ENCODE data around the gene HLA-E.
A peak's percentile ranks its signal among the peaks of the same experiment; 100 is the strongest.
"Not testable (repeated sequence)": the region's sequence is repeated elsewhere in the genome, so short reads cannot be mapped to it uniquely, and the experiment has no call there.

The HLA-E gene

GRCh38 chr6:30489081-30490025 is at the start of gene HLA-E:
HLA-E (plus strand) TSS chr6:30489509; CDS start chr6:30489532, 23 bp downstream.
- DNase-seq = peak; percentile 73

DNA sequence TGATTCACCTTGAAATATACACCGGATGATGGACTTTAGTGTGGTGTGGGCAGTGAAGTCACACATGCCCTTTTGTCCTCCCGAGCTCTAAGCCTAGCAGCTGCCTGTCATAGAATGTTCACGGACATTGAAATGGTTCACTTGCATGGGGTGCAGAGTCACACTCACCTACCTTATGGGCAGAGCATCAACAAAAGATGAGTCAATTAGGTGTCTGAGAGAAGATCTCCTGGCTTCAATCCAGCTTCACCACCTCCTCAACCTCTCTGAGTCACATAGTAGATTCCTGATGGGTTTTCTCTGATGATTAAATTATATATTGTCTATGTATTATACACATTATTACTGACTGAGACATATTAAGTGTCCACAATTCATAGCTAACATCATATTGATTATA is 48.1 kb upstream of the HLA-E start:
- peak; percentile 3 for DNase-seq

DNA sequence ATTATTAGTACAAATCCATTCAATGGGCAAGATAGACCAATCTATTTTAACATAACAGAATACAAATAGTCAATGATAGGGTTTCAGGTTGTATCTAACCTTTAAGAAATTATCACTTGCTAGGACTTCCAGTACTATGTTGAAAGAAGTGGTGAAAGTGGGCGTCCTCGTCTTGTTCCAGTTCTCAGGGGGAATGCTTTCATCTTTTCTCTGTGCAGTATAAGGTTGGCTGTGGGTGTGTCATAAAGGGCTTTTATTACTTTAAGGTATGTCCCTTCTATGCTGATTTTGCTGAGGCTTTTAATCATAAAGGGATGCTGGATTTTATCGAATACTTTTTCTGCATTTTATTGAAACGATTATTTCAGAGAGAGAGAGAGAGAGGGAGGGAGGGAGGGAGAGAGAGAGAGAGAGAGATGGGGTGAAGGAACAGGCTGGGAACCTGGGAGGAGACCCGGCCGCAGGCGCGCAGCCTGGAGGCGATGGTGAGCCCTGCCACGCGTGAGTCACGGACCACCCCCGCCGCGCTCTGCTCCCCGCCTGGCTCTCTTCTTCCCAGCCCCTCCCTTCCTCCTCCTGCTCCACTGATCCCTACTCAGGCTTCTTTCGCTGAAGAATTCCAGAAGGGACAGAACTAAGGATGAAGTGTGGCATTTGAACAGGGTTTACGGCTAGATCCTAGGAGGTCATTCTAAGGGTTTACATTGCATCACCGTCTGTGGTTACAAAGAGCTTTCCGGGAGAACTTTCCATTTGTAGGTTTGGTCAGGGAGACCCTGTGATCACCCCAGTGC is 45.5 kb upstream of the HLA-E start:
- peak; percentile 10 for DNase-seq

DNA sequence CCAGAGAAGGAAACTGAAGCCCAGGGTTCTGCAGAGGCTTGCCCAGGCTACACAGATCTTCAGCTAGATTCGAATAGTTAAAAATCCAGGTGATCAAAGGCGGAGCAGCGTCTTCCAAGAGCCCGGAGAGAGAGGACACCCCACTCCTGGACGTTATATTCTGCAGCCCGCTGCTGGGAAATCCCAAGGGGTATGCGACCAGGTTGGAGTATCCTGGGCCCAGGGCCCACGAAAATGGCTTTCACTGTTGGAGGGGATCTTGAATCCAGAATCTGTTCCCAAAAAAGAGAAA is 44.9 kb upstream of the HLA-E start:
- no peak for DNase-seq

DNA sequence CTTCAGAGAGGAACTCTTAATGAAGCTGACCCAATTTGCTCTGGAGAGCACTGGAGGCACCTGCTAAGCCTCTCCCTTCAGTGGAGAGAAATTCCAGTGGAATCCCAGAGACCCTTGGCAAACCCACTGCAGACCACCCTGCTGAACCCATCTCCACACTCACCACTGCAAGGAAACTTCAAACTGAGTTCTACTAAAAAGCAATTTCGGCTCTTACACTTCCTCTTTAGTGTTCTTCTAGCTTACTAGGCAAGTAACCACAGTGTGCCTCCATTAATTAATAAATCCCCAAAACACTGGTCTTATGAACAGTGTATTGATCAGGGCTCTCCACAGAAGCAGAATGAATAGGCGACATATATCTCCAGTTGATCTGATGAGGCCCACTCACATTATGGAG is 43.0 kb upstream of the HLA-E start:
- no peak for DNase-seq

GRCh38 chr6:30447237-30447636 is 42.1 kb upstream of the HLA-E start:
- no peak for DNase-seq

DNA sequence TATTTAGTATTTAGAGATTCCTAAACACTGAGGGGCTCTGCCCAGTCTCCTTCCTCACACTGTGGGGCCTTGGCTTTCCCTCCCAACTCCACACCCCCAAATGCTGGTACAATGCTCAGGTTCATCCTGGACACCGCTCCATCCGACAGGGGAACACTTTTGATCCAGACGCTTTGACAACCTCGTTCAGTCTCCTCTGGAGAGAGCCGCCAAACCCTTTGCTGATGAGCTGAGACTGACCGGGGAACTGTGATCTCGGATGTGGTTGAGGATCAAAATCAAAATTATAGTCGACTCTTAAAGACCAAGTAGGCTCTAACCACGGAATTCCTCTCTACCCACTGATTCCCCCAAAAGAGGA is 38.8 kb upstream of the HLA-E start:
- DNase-seq = no peak

- DNase-seq = peak; percentile 11
Observed at GRCh38 chr6:30450909-30451841, 38.1 kb upstream of the HLA-E start.

DNA sequence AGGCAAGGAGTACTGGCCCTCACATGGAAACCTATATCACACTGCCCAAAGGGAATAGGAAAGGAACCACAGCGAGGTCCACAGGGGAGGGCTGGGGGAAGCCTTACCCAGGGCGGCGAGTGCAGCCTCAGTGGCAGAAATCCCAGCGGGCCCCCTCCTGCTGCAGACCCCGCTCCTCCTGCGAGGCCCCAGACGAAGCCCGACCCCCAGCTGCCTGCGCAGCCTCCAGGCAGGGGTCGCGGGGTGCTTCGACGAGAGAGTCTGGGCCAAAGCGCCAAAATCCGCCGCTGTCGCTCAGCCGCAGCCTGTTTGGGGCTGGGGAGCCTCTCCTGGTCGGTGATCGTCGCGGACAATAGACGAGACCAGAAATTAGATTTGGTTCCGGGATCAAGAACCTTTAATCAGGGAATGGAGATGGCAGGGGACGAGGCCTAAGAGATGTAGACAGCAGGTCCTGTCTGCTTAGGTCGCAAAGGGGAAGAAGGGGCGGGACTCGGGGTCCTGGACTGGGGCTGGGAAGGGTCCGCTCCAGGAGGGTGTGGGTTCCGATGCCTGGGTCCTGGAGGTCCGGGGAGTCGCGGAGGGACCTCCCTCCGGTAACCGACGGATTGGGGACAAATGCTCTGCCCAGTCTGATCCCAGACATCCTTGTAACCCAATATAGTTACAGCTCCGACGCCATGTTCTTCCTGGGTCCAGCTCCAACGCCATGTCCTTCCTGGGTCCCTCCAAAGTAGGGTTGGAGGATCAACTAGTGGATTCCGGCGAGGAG is 36.4 kb upstream of the HLA-E start:
- no peak for DNase-seq

DNA sequence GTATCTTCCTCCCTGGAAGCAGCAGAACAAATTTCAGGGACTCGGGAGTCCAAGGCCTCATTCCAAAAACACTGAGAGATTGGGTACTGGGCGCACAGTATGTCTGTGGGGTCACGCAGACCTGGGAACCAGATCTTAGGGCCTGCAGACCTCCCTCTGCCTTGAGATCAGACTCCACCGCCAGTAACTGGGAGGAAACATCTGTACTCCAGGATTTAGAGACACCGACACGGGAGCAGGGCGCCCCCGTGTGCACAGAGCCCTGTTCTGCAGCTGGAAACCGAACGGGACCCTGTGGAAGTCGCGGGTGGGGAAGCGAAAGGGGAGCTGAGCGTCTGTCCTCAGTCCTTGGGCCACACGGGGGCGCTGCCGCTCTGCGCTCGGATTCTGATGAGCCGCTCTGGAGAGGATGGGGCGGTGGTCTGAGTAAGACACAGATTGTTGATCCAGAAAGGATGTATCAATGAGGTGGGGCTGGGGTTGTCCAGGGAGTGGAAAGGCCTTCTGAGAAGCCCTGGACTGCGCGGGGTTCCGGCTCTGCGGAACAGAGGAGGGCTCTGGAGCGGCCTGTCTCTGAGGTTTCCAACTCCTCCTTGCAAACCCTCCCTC is 35.7 kb upstream of the HLA-E start:
- DNase-seq = peak; percentile 88

- no peak for DNase-seq
Observed at GRCh38 chr6:30459145-30459544, 30.2 kb upstream of the HLA-E start.

- DNase-seq = no peak
Observed at GRCh38 chr6:30461055-30461454, 28.3 kb upstream of the HLA-E start.

DNA sequence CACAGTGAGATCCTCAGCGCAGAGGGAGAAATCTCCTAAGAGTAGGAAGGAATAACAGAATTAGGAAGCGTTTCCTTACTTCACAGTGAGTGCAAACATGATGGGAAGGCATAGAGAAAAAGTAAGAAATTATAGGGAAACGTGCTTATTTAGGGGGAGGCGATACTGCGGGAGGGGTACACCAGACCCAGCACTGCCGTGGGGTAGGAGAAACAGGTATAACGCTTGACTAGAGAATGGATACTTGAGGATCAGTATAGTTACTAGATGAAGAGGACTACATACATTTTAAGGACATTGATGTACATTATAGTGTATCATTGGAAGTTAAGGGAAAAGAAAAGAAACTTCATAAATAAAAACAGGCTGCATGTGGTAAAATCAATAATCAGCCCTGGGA is 26.8 kb upstream of the HLA-E start:
- no peak for DNase-seq

GRCh38 chr6:30463242-30463641 is 26.1 kb upstream of the HLA-E start:
- DNase-seq = no peak

DNA sequence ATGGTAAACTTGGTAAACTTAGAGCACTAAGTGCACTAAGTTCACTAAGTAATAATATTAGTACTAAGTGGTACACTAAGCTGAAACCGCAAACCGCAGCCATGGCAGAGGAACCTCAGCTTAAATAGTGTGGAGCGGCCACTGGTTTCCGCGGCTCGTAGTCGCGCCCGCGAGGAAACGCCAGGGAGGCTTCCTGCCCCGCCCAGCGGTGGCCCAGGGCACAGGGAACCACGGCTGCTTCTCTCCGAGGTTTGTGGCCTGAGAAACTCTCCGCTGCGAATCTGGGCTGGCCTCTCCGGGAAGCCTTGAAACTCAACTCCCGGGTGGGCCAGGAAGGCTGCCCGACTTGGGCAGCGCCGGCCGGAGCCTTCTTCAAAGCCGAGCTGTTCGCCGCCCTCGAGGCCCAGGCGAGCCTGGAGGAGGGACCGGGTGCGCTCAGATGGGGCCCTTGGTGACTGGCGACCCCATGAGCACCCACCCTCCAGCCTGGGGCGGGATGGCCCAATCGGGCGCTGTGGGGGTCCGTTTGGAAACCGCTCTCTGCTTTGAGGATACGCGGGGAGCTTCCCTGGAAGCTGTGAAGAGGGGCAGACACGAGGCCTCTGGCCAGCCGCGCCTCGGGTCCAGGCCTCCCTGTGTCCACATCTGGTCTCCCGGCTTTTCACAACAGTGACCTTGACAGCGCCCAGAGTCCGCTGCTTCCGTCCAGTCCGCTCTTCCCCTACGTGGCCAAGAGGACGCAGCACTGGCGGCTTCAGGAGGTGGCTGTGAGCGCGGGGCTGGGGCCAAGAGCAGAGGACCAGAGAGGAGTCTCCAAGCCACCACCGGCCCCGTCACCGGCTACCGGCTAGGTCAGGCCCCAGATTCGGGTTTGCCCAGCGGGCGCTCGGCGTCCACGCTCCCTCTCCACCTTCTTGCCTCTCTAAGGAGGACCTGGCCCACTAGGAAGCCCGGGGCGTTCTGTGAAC is 25.4 kb upstream of the HLA-E start:
- no peak for DNase-seq

DNA sequence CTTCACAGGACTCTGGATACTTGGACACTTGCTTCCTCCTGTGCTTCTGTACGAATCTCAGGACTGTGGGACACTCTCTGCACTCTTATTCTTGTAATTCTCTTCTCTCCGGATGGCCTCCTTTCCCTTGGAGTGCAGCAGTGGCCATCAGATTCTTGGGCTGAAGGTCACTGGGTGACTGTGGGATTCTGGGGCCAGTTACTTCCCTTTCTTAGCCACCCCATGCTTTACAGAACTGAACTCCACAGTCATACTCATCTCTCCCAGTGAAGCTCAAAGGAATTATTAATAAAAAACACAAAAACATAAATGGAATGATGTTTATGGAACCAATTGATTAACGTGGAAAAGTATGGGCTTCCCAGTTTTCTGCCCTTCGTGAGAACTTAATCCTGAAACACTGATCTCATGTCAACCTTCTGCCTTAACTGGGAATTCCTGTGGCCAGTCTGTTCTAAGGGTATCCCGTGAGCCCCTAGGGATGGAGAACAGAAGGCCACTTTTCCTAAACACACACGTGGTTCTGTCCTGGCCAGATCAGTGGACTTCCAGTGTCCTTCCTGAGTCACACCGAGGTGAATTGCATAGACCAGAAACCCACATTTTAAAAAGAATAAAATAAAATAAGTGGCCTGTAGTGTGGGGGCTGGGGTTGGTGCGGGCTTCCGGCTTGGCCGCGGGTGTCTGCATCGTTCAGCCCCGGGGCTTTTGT is 23.6 kb upstream of the HLA-E start:
- no peak for DNase-seq

DNA sequence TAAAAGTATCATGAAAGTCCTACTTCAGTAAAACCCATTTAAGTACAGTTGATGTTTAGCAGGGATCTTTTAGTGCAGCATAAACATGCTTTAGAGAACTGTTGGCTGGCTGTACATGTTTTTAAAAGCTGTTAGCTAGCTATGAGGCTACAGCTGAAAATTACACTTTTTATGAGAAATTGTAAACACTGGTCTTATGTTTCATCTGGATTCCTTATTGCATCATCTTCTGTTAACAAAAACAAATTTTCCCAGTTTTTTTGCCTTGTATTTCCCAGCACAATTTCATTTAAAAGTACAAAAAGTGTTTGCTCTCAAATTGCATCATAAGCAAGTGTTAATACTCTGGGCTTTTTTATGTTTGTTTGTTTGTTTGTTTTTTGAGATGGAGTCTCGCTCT is 18.3 kb upstream of the HLA-E start:
- DNase-seq = no peak

DNA sequence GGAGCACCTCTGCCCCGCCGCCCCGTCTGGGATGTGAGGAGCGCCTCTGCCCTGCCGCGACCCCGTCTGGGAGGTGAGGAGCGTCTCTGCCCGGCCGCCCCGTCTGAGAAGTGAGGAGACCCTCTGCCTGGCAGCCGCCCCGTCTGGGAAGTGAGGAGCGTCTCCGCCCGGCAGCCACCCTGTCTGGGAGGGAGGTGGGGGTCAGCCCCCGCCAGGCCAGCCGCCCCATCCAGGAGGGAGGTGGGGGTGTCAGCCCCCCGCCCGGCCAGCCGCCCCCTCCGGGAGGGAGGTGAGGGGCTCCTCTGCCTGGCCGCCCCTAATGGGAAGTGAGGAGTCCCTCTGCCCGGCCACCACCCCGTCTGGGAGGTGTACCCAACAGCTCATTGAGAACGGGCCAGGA is 14.2 kb upstream of the HLA-E start:
- not testable (repeated sequence) for DNase-seq

DNA sequence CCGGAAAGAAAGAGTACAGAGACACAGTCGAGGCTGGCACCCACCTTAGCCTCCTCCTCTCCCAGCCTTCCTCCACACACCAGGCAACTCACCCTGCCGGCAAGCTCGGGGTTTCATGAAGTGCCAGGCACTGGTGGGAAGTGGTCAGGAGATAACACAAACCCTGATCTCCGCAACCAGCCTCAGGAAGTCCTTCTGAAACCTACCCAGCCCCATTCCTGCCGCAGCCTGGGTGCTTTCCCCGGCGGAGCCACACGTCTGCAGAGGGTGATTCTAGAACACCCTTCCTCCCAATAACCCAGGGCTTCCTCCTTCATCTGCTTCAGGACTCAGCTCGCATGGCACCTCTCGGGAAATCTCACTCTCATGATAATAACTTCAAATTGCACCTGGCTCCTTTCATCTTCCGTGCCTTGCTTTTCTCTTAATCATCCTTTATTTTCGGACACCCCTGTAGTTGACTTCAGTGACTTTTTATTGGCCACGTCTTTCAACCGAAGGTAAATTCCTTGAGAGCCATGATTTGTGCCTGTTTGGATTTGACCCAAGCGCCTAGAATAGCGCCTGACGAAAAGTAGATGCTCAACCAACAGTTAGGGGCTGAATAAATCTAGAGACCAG is 8.7 kb upstream of the HLA-E start:
- no peak for DNase-seq
